PC-9 (cell line): Measurements from ENCODE around the gene CDC14A.

Experiments
- CTCF ChIP-seq: fragments of 200-600 bp; sonication (generic); conservative IDR thresholded peaks from 2 replicates; pipeline ENCODE4 v1.6.1; 2017; ENCODE audit warnings: mixed run types, antibody characterized with exemption, mild to moderate bottlenecking, moderate library complexity
- EZH2 ChIP-seq: fragments of 200-600 bp; sonication (generic); IDR thresholded peaks from 2 replicates; pipeline ENCODE4 v1.8.0; 2017; ENCODE audit warnings: antibody characterized with exemption, low read depth

DNA sequence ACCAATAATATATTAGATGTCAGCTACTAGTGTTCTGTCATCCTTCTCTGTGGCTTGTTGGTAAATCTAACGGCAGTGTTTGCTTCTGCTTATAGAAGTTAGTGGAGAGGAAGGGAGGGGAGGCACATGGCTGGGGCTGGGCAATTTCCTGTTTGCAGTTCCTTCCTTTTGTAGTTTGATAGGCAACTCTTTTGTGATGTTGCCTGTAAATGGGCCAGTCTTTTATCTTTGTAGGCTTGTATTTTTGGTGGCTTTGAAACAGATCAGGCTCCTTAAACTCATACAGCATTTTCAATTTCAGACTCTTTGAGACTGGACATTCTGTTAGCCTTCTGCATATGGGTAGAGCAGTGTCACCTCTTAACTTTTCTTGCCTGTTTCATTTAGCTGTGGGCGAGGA is 48.1 kb downstream of the CDC14A start:
- TF ChIP-seq CTCF (no peak), EZH2 (no peak)
